ENCODE results near the gene ZBTB48.
"Not testable (repeated sequence)": the region's sequence is repeated elsewhere in the genome, so short reads cannot be mapped to it uniquely, and the experiment has no call there.

The ZBTB48 gene

GRCh38 chr1:6591644-6592043, 11.8 kb downstream of the ZBTB48 start:
- peaks cover 22 to 52% of the 10 kb centered on the region in 2 donors for H3K4me1 Mint-ChIP-seq
- DNase-seq, result no peak
- H3K9me3 Mint-ChIP-seq, result no peaks in the 10 kb centered on the region
- H3K4me3 Mint-ChIP-seq, result no peak overlapping the region
- H3K27ac Mint-ChIP-seq, result no peak overlapping the region
- ATAC-seq (replicated peaks), result no peak
- no peaks in the 10 kb centered on the region for H3K27me3 Mint-ChIP-seq
- peaks cover 35 to 64% of the 10 kb centered on the region in 2 donors for H3K36me3 Mint-ChIP-seq

- peaks cover 35 to 67% of the 10 kb centered on the region in 2 donors for H3K36me3 Mint-ChIP-seq
- no peak overlapping the region for H3K4me3 Mint-ChIP-seq
- ATAC-seq (replicated peaks), result no peak
- H3K9me3 Mint-ChIP-seq, result no peaks in the 10 kb centered on the region
- no peaks in the 10 kb centered on the region for H3K27me3 Mint-ChIP-seq
- no peak overlapping the region for H3K27ac Mint-ChIP-seq
- peaks cover 17 to 52% of the 10 kb centered on the region in 2 donors for H3K4me1 Mint-ChIP-seq
- no peak for DNase-seq
Observed at GRCh38 chr1:6592441-6592840, 12.6 kb downstream of the ZBTB48 start.

GRCh38 chr1:6592865-6593593, 13.2 kb downstream of the ZBTB48 start:
- ATAC-seq (replicated peaks), result no peak
- no peak overlapping the region for H3K4me3 Mint-ChIP-seq
- peaks cover 17 to 51% of the 10 kb centered on the region in 2 donors for H3K4me1 Mint-ChIP-seq
- no peak for DNase-seq
- no peaks in the 10 kb centered on the region for H3K9me3 Mint-ChIP-seq
- no peak overlapping the region for H3K27ac Mint-ChIP-seq
- peaks cover 32 to 69% of the 10 kb centered on the region in 2 donors for H3K36me3 Mint-ChIP-seq
- no peaks in the 10 kb centered on the region for H3K27me3 Mint-ChIP-seq

GRCh38 chr1:6593810-6594209, 14.0 kb downstream of the ZBTB48 start:
- peaks cover 15 to 50% of the 10 kb centered on the region in 2 donors for H3K4me1 Mint-ChIP-seq
- no peak overlapping the region for H3K27ac Mint-ChIP-seq
- no peak for ATAC-seq (replicated peaks)
- no peaks in the 10 kb centered on the region for H3K27me3 Mint-ChIP-seq
- DNase-seq, result no peak
- no peaks in the 10 kb centered on the region for H3K9me3 Mint-ChIP-seq
- no peak overlapping the region for H3K4me3 Mint-ChIP-seq
- H3K36me3 Mint-ChIP-seq, result peaks cover 32 to 65% of the 10 kb centered on the region in 2 donors

- no peak for ATAC-seq (replicated peaks)
- H3K27ac Mint-ChIP-seq, result no peak overlapping the region
- H3K36me3 Mint-ChIP-seq, result peaks cover 24 to 61% of the 10 kb centered on the region in 2 donors
- H3K9me3 Mint-ChIP-seq, result no peaks in the 10 kb centered on the region
- no peak overlapping the region for H3K4me3 Mint-ChIP-seq
- no peak for DNase-seq
- peaks cover 21 to 57% of the 10 kb centered on the region in 2 donors for H3K4me1 Mint-ChIP-seq
- no peaks in the 10 kb centered on the region for H3K27me3 Mint-ChIP-seq
Observed at GRCh38 chr1:6594977-6595740, 15.4 kb downstream of the ZBTB48 start.

GRCh38 chr1:6596351-6596750, 16.6 kb downstream of the ZBTB48 start:
- DNase-seq, result no peak
- Mint-ChIP-seq H3K27ac (peak overlapping the region; percentile 9), H3K36me3 (peaks cover 22 to 61% of the 10 kb centered on the region in 2 donors), H3K4me1 (peaks cover 30 to 64% of the 10 kb centered on the region in 2 donors), H3K9me3 (no peaks in the 10 kb centered on the region), H3K27me3 (no peaks in the 10 kb centered on the region), H3K4me3 (no peak overlapping the region)
- no peak for ATAC-seq (replicated peaks)

- Mint-ChIP-seq H3K4me3 (peak overlapping the region in 1 of 2 donors; percentile 36), H3K36me3 (peaks cover 22 to 61% of the 10 kb centered on the region in 2 donors), H3K9me3 (no peaks in the 10 kb centered on the region), H3K27me3 (no peaks in the 10 kb centered on the region), H3K4me1 (peaks cover 25 to 59% of the 10 kb centered on the region in 2 donors), H3K27ac (no peak overlapping the region)
- ATAC-seq (replicated peaks) (no peak), DNase-seq (no peak)
Observed at GRCh38 chr1:6596886-6597776, 17.3 kb downstream of the ZBTB48 start.

- peaks cover 22 to 56% of the 10 kb centered on the region in 2 donors for H3K36me3 Mint-ChIP-seq
- no peaks in the 10 kb centered on the region for H3K9me3 Mint-ChIP-seq
- H3K4me1 Mint-ChIP-seq, result peaks cover 25 to 59% of the 10 kb centered on the region in 2 donors
- H3K27me3 Mint-ChIP-seq, result no peaks in the 10 kb centered on the region
- DNase-seq (no peak), ATAC-seq (replicated peaks) (no peak)
- H3K4me3 Mint-ChIP-seq, result no peak overlapping the region
- no peak overlapping the region for H3K27ac Mint-ChIP-seq
Observed at GRCh38 chr1:6597777-6598131, 18.0 kb downstream of the ZBTB48 start.

GRCh38 chr1:6599141-6599975, 19.6 kb downstream of the ZBTB48 start:
- Mint-ChIP-seq H3K27me3 (no peaks in the 10 kb centered on the region), H3K36me3 (peaks cover 13 to 42% of the 10 kb centered on the region in 2 donors), H3K4me3 (peak overlapping the region; percentile 69 to 91), H3K4me1 (peaks cover 30 to 69% of the 10 kb centered on the region in 2 donors), H3K27ac (peak overlapping the region; percentile 31), H3K9me3 (no peaks in the 10 kb centered on the region)
- DNase-seq (no peak), ATAC-seq (replicated peaks) (no peak)

- H3K4me3 Mint-ChIP-seq, result peak overlapping the region; percentile 91 to 93
- peaks cover 13 to 40% of the 10 kb centered on the region in 2 donors for H3K36me3 Mint-ChIP-seq
- H3K9me3 Mint-ChIP-seq; ATAC-seq (replicated peaks); H3K27me3 Mint-ChIP-seq; DNase-seq: not testable (repeated sequence)
- H3K4me1 Mint-ChIP-seq, result peaks cover 29 to 69% of the 10 kb centered on the region in 2 donors
- peak overlapping the region; percentile 9 for H3K27ac Mint-ChIP-seq
Observed at GRCh38 chr1:6599991-6600390, 20.2 kb downstream of the ZBTB48 start.

- DNase-seq, result no peak
- Mint-ChIP-seq H3K27ac (peak overlapping the region; percentile 92), H3K36me3 (peaks cover 10 to 34% of the 10 kb centered on the region in 2 donors), H3K27me3 (no peaks in the 10 kb centered on the region), H3K4me3 (peak overlapping the region; percentile 91 to 93), H3K4me1 (peaks cover 26 to 66% of the 10 kb centered on the region in 2 donors), H3K9me3 (no peaks in the 10 kb centered on the region)
- ATAC-seq (replicated peaks), result peak in 1 of 2 donors; percentile 0
Observed at GRCh38 chr1:6600410-6601048, 20.7 kb downstream of the ZBTB48 start.

GRCh38 chr1:6601049-6601922, 21.5 kb downstream of the ZBTB48 start:
- peak overlapping the region; percentile 92 for H3K27ac Mint-ChIP-seq
- DNase-seq (peak; percentile 61), ATAC-seq (replicated peaks) (peak; percentile 50 to 62)
- no peaks in the 10 kb centered on the region for H3K27me3 Mint-ChIP-seq
- H3K4me3 Mint-ChIP-seq, result peak overlapping the region; percentile 91 to 93
- H3K4me1 Mint-ChIP-seq, result peaks cover 26 to 58% of the 10 kb centered on the region in 2 donors
- H3K9me3 Mint-ChIP-seq, result no peaks in the 10 kb centered on the region
- H3K36me3 Mint-ChIP-seq, result peaks cover 5 to 27% of the 10 kb centered on the region in 2 donors

Measured in stimulated activated naive B cell treated with anti-CD40 and anti-IgM and Interleukin-4, amounts not matched to agents 10 μg/mL and 1 μg/mL and 100 μg/mL, for 72 hours (primary cell).